Ovary (tissue), 3 donors: ENCODE data around the gene PACSIN3.

Experiments used
- CTCF ChIP-seq, 3 donors: fragments of 450-650 bp in 2 of 3; fragments of 200-600 bp in 1 of 3; IDR thresholded peaks; one replicate each; pipeline versions ENCODE4 v1.5.1 to v1.8.0; 2016 to 2022; ENCODE audit warnings: antibody characterized with exemption in 3 of 3, mild to moderate bottlenecking in 1 of 3
- EP300 ChIP-seq: sonication (generic); formaldehyde crosslinking; IDR thresholded peaks from one replicate; pipeline ENCODE4 v1.6.1; 2017; ENCODE audit warnings: antibody characterized with exemption
- donor health status: DM: no; HTN: no; CAD: no.

GRCh38 chr11:47189100-47189834, 3.0 kb upstream of the PACSIN3 start:
- no peak for TF ChIP-seq EP300
- no peak for TF ChIP-seq CTCF (IDR thresholded peaks at IDR 0.05)
